Activated CD8-positive, alpha-beta T cell treated with anti-CD3 and anti-CD28 coated beads for 36 hours (primary cell): ENCODE measurements around the gene IFITM10. TPM values are rescaled to one million over a fixed set of nuclear protein-coding genes. Genes with fewer than 3 reads are reported as not detected.

ENCODE experiments used
- ATAC-seq: fragments of 200-7000 bp; cut with Tn5 transposase; one replicate; pipeline ENCODE4 v1.10.0; 2021; ENCODE audit warnings: mild to moderate bottlenecking, moderate library complexity
- CTCF ChIA-PET: fragments of 350-600 bp; sonication (Branson Sonifier 250); formaldehyde crosslinking; loops from one replicate; lab custom pipeline; 2021; ENCODE audit warnings: antibody characterized with exemption; lab: Charles Lee
- POLR2A ChIA-PET: fragments of 350-600 bp; sonication (Branson Sonifier 250); formaldehyde crosslinking; loops from one replicate; lab custom pipeline; 2021; ENCODE audit warnings: antibody characterized with exemption; lab: Charles Lee
- DNase-seq: peaks from one replicate; pipeline ENCODE4 v3.0.0-alpha.2; 2020
- H3K27ac Mint-ChIP-seq: one replicate; pipeline ENCODE4 v1.8.0; 2021; ENCODE audit warnings: mild to moderate bottlenecking, mixed read lengths
- H3K27me3 Mint-ChIP-seq: one replicate; pipeline ENCODE4 v1.8.0; 2021; ENCODE audit warnings: mixed read lengths
- H3K36me3 Mint-ChIP-seq: one replicate; pipeline ENCODE4 v1.8.0; 2021; ENCODE audit warnings: low read depth, mixed read lengths
- H3K4me1 Mint-ChIP-seq: one replicate; pipeline ENCODE4 v1.8.0; 2021; ENCODE audit warnings: low read depth, mixed read lengths
- H3K4me3 Mint-ChIP-seq: one replicate; pipeline ENCODE4 v1.8.0; 2021; ENCODE audit warnings: mild to moderate bottlenecking, moderate library complexity, mixed read lengths
- H3K9me3 Mint-ChIP-seq: one replicate; pipeline ENCODE4 v1.8.0; 2021; ENCODE audit warnings: mixed read lengths
- intact Hi-C: fragments of 100-400 bp; cut with micrococcal nuclease; formaldehyde crosslinking; loops from one replicate; pipeline ENCODE4 v1.10.0; 2022
- total RNA-seq, 2 experiments: library from RNA; stranded (reverse); gene quantifications; one replicate each; pipeline ENCODE4 v1.2.3, GENCODE V29; 2021
- TF ChIP-seq, protein P1 (sequence below): fragments of 200-600 bp; IDR thresholded peaks from one replicate; pipeline ENCODE4 v1.8.0; 2022; ENCODE audit warnings: antibody characterized with exemption, mild to moderate bottlenecking

The IFITM10 gene
- total RNA-seq, 2 experiments from 2014 or later: 0.07 to 0.31 TPM

DNA sequence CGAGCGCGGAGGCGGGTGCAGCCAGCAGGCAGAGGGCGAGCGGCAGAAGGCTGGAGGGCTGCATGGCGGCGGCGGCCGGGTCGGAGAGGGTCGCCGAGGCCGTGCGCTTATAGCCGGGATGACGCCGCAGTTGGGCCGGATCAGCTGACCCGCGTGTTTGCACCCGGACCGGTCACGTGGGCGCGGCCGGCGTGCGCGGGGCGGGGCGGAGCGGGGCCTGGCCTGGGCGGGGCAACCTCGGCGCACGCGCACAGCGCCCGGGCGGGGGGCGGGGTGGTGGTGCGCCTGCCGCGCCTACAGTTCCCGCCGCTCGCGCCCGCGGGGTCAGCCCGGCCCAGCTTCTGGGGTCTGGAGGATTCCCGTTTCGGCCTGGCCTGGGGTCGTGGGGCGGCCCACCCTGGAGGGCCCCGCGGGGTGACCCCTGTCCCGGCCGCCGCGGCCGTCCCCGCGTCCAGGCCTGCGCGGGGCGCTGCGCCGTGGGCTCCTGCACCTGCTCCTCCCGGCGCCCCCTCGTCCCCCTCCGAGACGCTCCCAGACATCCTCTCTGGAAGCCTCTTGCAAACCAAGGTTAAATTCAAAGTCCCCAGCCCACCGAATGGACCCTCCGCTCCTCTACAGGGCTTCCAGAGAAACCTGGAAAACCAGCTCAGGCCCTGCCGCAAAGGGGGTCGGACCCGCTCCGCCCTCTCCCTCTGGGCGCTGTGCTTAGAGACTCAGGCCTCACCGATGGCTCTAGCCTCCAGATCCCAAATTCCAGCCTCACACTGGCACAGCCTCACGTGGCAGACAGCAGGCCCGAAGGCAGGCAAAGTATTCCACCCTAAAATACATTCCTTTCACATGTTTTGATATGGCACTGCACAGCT lies 13.6 kb upstream of the IFITM10 start, which contains the start of gene CTSD:
Gene CTSD, minus strand, starts transcription at position 132 of the 866 bp plus-strand sequence. Its CDS starts 68 bp downstream, at position 64.
- POLR2A ChIA-PET: interaction anchor here (0.5 to 1.5 kb wide), 3 partner anchors 25 to 127 kb away, joined by 3 read pairs; no protein-coding TSS in a partner anchor
- peak; percentile 90 for DNase-seq
- TF ChIP-seq, protein P1, sequence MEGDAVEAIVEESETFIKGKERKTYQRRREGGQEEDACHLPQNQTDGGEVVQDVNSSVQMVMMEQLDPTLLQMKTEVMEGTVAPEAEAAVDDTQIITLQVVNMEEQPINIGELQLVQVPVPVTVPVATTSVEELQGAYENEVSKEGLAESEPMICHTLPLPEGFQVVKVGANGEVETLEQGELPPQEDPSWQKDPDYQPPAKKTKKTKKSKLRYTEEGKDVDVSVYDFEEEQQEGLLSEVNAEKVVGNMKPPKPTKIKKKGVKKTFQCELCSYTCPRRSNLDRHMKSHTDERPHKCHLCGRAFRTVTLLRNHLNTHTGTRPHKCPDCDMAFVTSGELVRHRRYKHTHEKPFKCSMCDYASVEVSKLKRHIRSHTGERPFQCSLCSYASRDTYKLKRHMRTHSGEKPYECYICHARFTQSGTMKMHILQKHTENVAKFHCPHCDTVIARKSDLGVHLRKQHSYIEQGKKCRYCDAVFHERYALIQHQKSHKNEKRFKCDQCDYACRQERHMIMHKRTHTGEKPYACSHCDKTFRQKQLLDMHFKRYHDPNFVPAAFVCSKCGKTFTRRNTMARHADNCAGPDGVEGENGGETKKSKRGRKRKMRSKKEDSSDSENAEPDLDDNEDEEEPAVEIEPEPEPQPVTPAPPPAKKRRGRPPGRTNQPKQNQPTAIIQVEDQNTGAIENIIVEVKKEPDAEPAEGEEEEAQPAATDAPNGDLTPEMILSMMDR: no peak
- CTCF ChIA-PET: interaction anchor here (0.8 to 1.2 kb wide), 4 partner anchors 14 to 111 kb away, joined by 3 to 4 read pairs (median 3); no protein-coding TSS in a partner anchor
- Mint-ChIP-seq H3K36me3 (no peaks in the 10 kb centered on the region), H3K27ac (peak within 1 kb of the TSS; percentile 88), H3K4me1 (peaks cover 36% of the 10 kb centered on the region), H3K4me3 (peak within 1 kb of the TSS; percentile 87), H3K9me3 (no peaks in the 10 kb centered on the region), H3K27me3 (no peaks in the 10 kb centered on the region)
- intact Hi-C loops: no loop called here
- ATAC-seq: peak; percentile 89

DNA sequence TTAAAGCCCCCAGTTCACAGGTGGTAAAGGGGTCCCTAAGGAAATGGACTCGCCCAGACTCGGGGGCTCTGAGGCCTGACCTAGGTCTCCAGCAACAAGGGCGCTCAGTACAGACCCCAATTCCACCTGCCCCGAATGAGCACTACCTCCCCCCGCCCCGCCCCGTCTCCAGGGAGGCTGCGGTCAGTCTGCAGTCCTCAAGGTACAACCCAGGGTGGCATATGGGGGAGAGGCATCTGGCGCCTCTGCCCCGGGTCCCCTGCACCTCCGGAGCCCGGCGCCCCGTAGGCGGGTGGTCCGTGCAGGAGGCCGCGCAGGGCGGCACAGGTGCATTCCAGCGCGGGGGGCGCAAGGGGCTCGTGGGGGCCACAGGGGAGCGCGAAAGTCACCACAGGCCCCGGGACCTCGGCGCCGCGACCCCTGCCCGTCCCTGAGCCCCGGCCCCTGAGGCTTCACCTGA lies 13.0 kb upstream of the IFITM10 start:
- POLR2A ChIA-PET: no interaction called here
- peaks cover 42% of the 10 kb centered on the region for H3K4me1 Mint-ChIP-seq

DNA sequence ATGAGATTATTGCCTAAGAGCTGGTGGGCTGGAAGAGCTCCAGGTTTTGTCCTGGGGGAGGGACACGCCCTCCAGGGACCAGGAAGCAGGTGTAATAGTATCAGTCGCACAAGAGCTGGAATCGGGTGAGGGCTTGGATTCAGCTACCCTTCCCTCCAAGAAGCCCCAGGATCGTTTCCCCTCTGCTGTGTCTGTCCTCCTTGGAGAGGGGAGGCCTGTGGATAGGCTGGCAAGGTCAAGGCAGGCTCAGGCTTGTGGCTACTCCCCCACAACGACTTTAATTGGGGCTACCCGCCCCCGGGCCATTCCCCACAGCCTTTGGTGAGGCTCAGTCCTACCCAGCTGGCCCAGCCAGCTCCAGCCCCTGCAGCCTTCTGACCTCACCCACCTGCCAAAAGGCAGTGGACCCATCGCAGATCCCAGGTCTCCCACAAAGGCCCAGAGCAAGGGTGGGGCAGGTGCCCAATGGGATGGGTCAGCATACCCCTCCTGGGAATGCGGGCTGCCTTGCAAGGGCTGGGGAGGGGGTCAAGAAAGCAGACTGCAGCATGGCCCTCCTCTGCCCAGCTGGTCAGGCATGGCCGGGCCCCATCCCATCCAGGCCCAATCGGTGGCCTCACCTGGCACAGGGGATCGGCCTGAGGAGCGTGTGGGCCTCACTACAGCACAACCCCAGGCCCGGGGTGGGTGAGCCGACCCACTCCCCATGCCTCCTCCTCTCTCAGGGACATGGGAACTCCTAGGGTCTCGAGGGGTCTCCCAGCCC lies 12.3 kb upstream of the IFITM10 start:
- ChIA-PET CTCF (interaction anchor here (0.7 to 1.3 kb wide), 5 partner anchors 45 to 90 kb away, joined by 3 to 9 read pairs (median 4); partner anchors contain the start of gene LSP1), POLR2A (no interaction called here)
- ATAC-seq: no peak
- Mint-ChIP-seq H3K4me1 (peaks cover 42% of the 10 kb centered on the region), H3K27me3 (no peaks in the 10 kb centered on the region), H3K4me3 (peak overlapping the region; percentile 66), H3K36me3 (no peaks in the 10 kb centered on the region), H3K27ac (peak overlapping the region; percentile 44), H3K9me3 (no peaks in the 10 kb centered on the region)
- TF ChIP-seq, protein P1: no peak
- no peak for DNase-seq
- intact Hi-C loops: no loop called here

More for the DNA sequence above, 13.0 kb upstream of the IFITM10 start:
- Mint-ChIP-seq H3K27ac (no peak overlapping the region), H3K27me3 (no peaks in the 10 kb centered on the region), H3K4me3 (peak overlapping the region; percentile 66), H3K9me3 (no peaks in the 10 kb centered on the region), H3K36me3 (no peaks in the 10 kb centered on the region)
- CTCF ChIA-PET: no interaction called here
- intact Hi-C loops: no loop called here
- TF ChIP-seq, protein P1: no peak
- ATAC-seq (peak; percentile 26), DNase-seq (no peak)

DNA sequence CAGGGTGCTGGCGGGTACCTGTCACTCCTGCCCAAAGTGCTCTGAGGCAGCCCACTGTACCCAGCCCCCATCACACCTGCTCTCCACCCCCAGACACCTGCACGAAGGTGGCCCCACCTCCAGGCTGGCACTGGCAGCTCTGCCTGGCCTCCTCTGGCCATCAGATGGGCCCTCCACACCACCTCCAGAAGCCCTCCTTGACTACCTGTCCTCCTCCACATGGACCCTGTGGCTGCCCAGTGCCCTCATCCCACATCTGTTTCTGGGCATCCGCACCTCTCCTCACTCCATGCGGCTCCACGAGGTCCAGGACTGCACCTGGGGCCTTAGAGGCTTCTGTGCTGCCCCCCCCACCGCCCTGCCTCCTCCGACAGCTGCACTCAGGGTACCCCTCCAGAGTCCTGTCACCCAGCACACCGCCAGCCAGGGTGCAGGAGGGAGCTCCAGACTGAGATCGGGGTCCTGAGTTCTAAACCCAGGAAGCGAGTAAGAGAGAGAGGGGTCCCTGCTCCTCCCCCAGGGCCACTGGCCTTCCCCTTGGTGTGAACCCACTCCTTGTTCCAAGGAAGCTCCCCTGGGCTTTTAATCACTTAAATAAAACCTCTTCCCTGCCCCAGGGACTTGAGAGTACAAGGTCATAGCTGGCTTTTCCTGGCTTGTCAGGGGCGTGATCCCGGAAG lies 11.6 kb upstream of the IFITM10 start:
- no peaks in the 10 kb centered on the region for H3K27me3 Mint-ChIP-seq
- peaks cover 49% of the 10 kb centered on the region for H3K4me1 Mint-ChIP-seq
- intact Hi-C loops: no loop called here
- POLR2A ChIA-PET: interaction anchor here (1.0 kb wide), 1 partner anchor 10 kb away, joined by 3 read pairs; no protein-coding TSS in a partner anchor
- no peaks in the 10 kb centered on the region for H3K9me3 Mint-ChIP-seq
- CTCF ChIA-PET: interaction anchor here (0.7 to 1.3 kb wide), 5 partner anchors 46 to 91 kb away, joined by 3 to 9 read pairs (median 4); partner anchors contain the start of gene LSP1
- H3K36me3 Mint-ChIP-seq: peaks cover 5% of the 10 kb centered on the region
- ATAC-seq (no peak), DNase-seq (no peak)
- H3K4me3 Mint-ChIP-seq: peak overlapping the region; percentile 66
- TF ChIP-seq, protein P1: no peak
- peak overlapping the region; percentile 44 for H3K27ac Mint-ChIP-seq
